ENCODE measurements around the gene PEX1. TPM values are rescaled to one million over a fixed set of nuclear protein-coding genes. Genes with fewer than 3 reads are reported as not detected.

Gene PEX1
- total and polyA plus RNA-seq, 9 of the 15 experiments (the other 6 are each of a cell fraction or from before 2014, with no cell fraction given): 9.4 to 32.2 (median 19.9) TPM

DNA sequence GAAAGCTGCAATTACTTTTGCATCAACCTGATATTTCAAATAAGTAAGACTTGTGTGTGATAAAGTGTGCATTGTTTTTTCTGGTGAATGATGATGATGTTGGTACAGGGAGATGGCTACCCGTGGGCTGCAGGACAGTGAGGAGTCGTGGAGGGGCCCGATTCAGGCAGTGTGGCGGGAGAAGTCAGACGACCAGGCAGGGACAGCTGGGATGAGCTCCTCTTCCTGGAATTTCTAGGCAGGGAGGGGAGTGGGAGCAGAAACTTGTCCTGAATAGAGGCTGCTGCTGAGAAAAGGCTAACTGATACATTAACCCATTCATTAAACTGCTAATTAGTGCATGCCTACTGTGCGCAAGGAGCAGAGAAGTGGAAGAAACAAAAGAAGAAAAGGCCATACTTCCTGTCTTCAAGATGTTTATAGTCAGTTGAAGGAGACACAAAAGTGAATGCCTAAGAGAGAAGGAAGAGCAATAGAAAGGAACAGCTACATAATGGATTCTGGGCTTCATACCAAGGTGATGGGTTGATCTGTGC is 90.3 kb downstream of the PEX1 start:
- H3K79me2 ChIP-seq (ENCODE audit: control insufficient read depth, insufficient read depth, low read length): no peaks in the 10 kb centered on the region
- H3K36me3 ChIP-seq (ENCODE audit: control insufficient read depth, insufficient read depth, low read length): no peaks in the 10 kb centered on the region
- peaks cover 8% of the 10 kb centered on the region; the same call in 1 of the 2 replicates for H3K9me3 ChIP-seq (replicated peaks; ENCODE audit: control insufficient read depth, insufficient read depth, low read depth, low read length)
- CTCF ChIA-PET (ENCODE audit: low intra/inter-chr PET ratio): interaction anchor here (0.5 kb wide), 1 partner anchor 291 kb away, joined by 7 read pairs; no protein-coding TSS in a partner anchor
- TF ChIP-seq ZKSCAN1 (IDR thresholded peaks at IDR 0.05; ENCODE audit: low read depth, low read length) (peak; percentile 77), ZNF830 (CRISPR knock-in tag; IDR thresholded peaks at IDR 0.05) (no peak), ZNF668 (CRISPR knock-in tag; IDR thresholded peaks at IDR 0.05) (no peak), NCOA1 (IDR thresholded peaks at IDR 0.05; ENCODE audit: low read depth) (no peak), SREBF2 (CRISPR knock-in tag; IDR thresholded peaks at IDR 0.05) (no peak)
- intact Hi-C loops (cut with micrococcal nuclease) (no loop called here), in situ Hi-C loops (cut with MboI) (loop anchor here (10.0 kb wide), 1 partner anchor 303 kb away; the partner anchor contains the start of gene CYP51A1)
- WGBS (ENCODE audit: insufficient coverage, low coverage, missing lambda C conversion rate): 30% methylated on average over 6 of the region's 6 CpGs
- no peaks in the 10 kb centered on the region for H3K9me1 ChIP-seq (ENCODE audit: control insufficient read depth, insufficient read depth, low read length)
- H3K4me2 ChIP-seq (ENCODE audit: insufficient read depth, low read length): no peak overlapping the region
- DNase-seq (ENCODE audit: extremely low read depth in 1 of 4, low spot score in 3 of 4) (no peak), ATAC-seq (no peak), FAIRE-seq (no peak)
- H3K27ac ChIP-seq (ENCODE audit: extremely low read depth, low read depth, low read length): no peak overlapping the region
- BruUV-seq (replicated peaks): no TSS peak
- H3K27me3 ChIP-seq (ENCODE audit: control insufficient read depth in 2 of 2, insufficient read depth in 2 of 2, low read length in 2 of 2): no peaks in the 10 kb centered on the region
- no peak overlapping the region for H2AFZ ChIP-seq (ENCODE audit: low read depth, low read length)
- POLR2A ChIA-PET: interaction anchor here (0.8 to 1.1 kb wide), 2 partner anchors 9 to 10 kb away, joined by 3 read pairs; partner anchors contain the start of gene GATAD1
- no peaks in the 10 kb centered on the region for H4K20me1 ChIP-seq (replicated peaks; ENCODE audit: control insufficient read depth, insufficient read depth, low read length)
- H3K4me3 ChIP-seq: no peak overlapping the region
- no peak overlapping the region for H3K9ac ChIP-seq (ENCODE audit: insufficient read depth in 1 of 2, low read depth in 2 of 2, low read length in 2 of 2)
- no peaks in the 10 kb centered on the region for H3K4me1 ChIP-seq (replicated peaks in 1 of 2; ENCODE audit: control insufficient read depth in 2 of 2, insufficient read depth in 2 of 2, low read length in 2 of 2)

Other genes with a start within 250 kb of the PEX1 start
- gene GATAD1, start 81.0 kb downstream of the PEX1 start, total RNA-seq (2014; rRNA removed): 24.6 and 34.7 TPM in 2 replicates
- gene GATAD1, start 81.0 kb downstream of the PEX1 start, total RNA-seq (2014; rRNA removed; fragmentation: Illumina TruSeq; extraction: Trizol): 34.3 and 37.4 TPM in 2 replicates
- gene GATAD1, start 81.0 kb downstream of the PEX1 start, total RNA-seq (2015; rRNA removed; fragmentation: Illumina TruSeq; extraction: Trizol): 34.6 and 37.1 TPM in 2 replicates
- gene GATAD1, start 81.0 kb downstream of the PEX1 start, total RNA-seq (2021): 25.0 and 27.5 TPM in 2 replicates
- 54.9 and 67.7 TPM in 2 replicates for gene GATAD1, start 81.0 kb downstream of the PEX1 start, polyA plus RNA-seq (2011; rRNA removed)
- gene GATAD1, start 81.0 kb downstream of the PEX1 start, polyA plus RNA-seq (2014; fragmentation: Illumina TruSeq; extraction: Trizol): 34.1 and 40.8 TPM in 2 replicates
- gene GATAD1, start 81.0 kb downstream of the PEX1 start, polyA plus RNA-seq (2014; fragmentation: Nextera tagmentation; extraction: Ambion mirVana): 1 to 10 TPM; 9.3 to 9.4 TPM
- 37.2 and 39.2 TPM in 2 replicates for gene GATAD1, start 81.0 kb downstream of the PEX1 start, polyA plus RNA-seq (2014; rRNA removed)
- gene ERVW-1, start 50.6 kb downstream of the PEX1 start, total RNA-seq (2014; rRNA removed): not detected in 2 replicates
- gene ERVW-1, start 50.6 kb downstream of the PEX1 start, total RNA-seq (2014; rRNA removed; fragmentation: Illumina TruSeq; extraction: Trizol): not detected in 2 replicates
- gene ERVW-1, start 50.6 kb downstream of the PEX1 start, total RNA-seq (2015; rRNA removed; fragmentation: Illumina TruSeq; extraction: Trizol): 0.04 TPM in 1 of 2 replicates, not detected in the other
- gene ERVW-1, start 50.6 kb downstream of the PEX1 start, total RNA-seq (2021): not detected in 2 replicates
- gene ERVW-1, start 50.6 kb downstream of the PEX1 start, polyA plus RNA-seq (2011; rRNA removed): not detected in 2 replicates
- gene ERVW-1, start 50.6 kb downstream of the PEX1 start, polyA plus RNA-seq (2014; fragmentation: Illumina TruSeq; extraction: Trizol): not detected in 2 replicates
- not detected for gene ERVW-1, start 50.6 kb downstream of the PEX1 start, polyA plus RNA-seq (2014; fragmentation: Nextera tagmentation; extraction: Ambion mirVana)
- gene ERVW-1, start 50.6 kb downstream of the PEX1 start, polyA plus RNA-seq (2014; rRNA removed): not detected in 2 replicates
- gene RBM48, start 275 bp upstream of the PEX1 start, total RNA-seq (2014; rRNA removed): 9.9 and 10.8 TPM in 2 replicates
- gene RBM48, start 275 bp upstream of the PEX1 start, total RNA-seq (2014; rRNA removed; fragmentation: Illumina TruSeq; extraction: Trizol): 16.8 and 18.5 TPM in 2 replicates
- 12.9 and 15.3 TPM in 2 replicates for gene RBM48, start 275 bp upstream of the PEX1 start, total RNA-seq (2015; rRNA removed; fragmentation: Illumina TruSeq; extraction: Trizol)
- 13.1 and 13.8 TPM in 2 replicates for gene RBM48, start 275 bp upstream of the PEX1 start, total RNA-seq (2021)
- gene RBM48, start 275 bp upstream of the PEX1 start, polyA plus RNA-seq (2011; rRNA removed): 8.8 and 10.2 TPM in 2 replicates
- gene RBM48, start 275 bp upstream of the PEX1 start, polyA plus RNA-seq (2014; fragmentation: Illumina TruSeq; extraction: Trizol): 16.7 and 19.0 TPM in 2 replicates
- 10 to 100 TPM; 20.9 to 35.1 TPM for gene RBM48, start 275 bp upstream of the PEX1 start, polyA plus RNA-seq (2014; fragmentation: Nextera tagmentation; extraction: Ambion mirVana)
- 14.2 and 16.3 TPM in 2 replicates for gene RBM48, start 275 bp upstream of the PEX1 start, polyA plus RNA-seq (2014; rRNA removed)
- 22.4 and 80.3 TPM in 2 replicates for gene FAM133B, start 61.9 kb upstream of the PEX1 start, total RNA-seq (2014; rRNA removed)
- gene FAM133B, start 61.9 kb upstream of the PEX1 start, total RNA-seq (2014; rRNA removed; fragmentation: Illumina TruSeq; extraction: Trizol): 58.4 and 67.4 TPM in 2 replicates
- gene FAM133B, start 61.9 kb upstream of the PEX1 start, total RNA-seq (2015; rRNA removed; fragmentation: Illumina TruSeq; extraction: Trizol): 69.1 and 80.4 TPM in 2 replicates
- 29.0 and 30.7 TPM in 2 replicates for gene FAM133B, start 61.9 kb upstream of the PEX1 start, total RNA-seq (2021)
- gene FAM133B, start 61.9 kb upstream of the PEX1 start, polyA plus RNA-seq (2011; rRNA removed): 26.1 and 34.4 TPM in 2 replicates
- gene FAM133B, start 61.9 kb upstream of the PEX1 start, polyA plus RNA-seq (2014; fragmentation: Illumina TruSeq; extraction: Trizol): 37.9 and 45.8 TPM in 2 replicates
- 10 to 100 TPM; 38.5 to 39.7 TPM for gene FAM133B, start 61.9 kb upstream of the PEX1 start, polyA plus RNA-seq (2014; fragmentation: Nextera tagmentation; extraction: Ambion mirVana)
- 27.5 and 37.0 TPM in 2 replicates for gene FAM133B, start 61.9 kb upstream of the PEX1 start, polyA plus RNA-seq (2014; rRNA removed)

All from K562 (cell line).